Mesendoderm (in vitro differentiated cells): ENCODE results near the gene BPIFB3.
A peak's percentile ranks its signal among the peaks of the same experiment; 100 is the strongest.

Experiments used
- DNase-seq: peaks from one replicate; pipeline ENCODE4 v3.0.0; 2013
- H2AK5ac ChIP-seq: 2 replicates; pipeline ENCODE4 v1.6.1; 2013; ENCODE audit warnings: low read length, inconsistent platforms
- H2BK120ac ChIP-seq: 2 replicates; pipeline ENCODE4 v1.6.1; 2013; ENCODE audit warnings: low read depth, mild to moderate bottlenecking, low read length, moderate library complexity, mixed read lengths
- H2BK15ac ChIP-seq: replicated peaks from 2 replicates; pipeline ENCODE4 v1.6.1; 2013; ENCODE audit warnings: low read depth, mild to moderate bottlenecking, moderate library complexity
- H2BK5ac ChIP-seq: 2 replicates; pipeline ENCODE4 v1.6.1; 2013; ENCODE audit warnings: low read length, inconsistent platforms
- H3K18ac ChIP-seq: 2 replicates; pipeline ENCODE4 v1.6.1; 2013; ENCODE audit warnings: mild to moderate bottlenecking, low read length, mixed read lengths
- H3K23ac ChIP-seq: one replicate; pipeline ENCODE4 v1.6.1; 2013; ENCODE audit warnings: low read length
- H3K27ac ChIP-seq: 2 replicates; pipeline ENCODE4 v1.5.1; 2013; ENCODE audit warnings: low read depth, mild to moderate bottlenecking, inconsistent platforms, low read length, moderate library complexity
- H3K27me3 ChIP-seq: 2 replicates; pipeline ENCODE4 v1.6.1; 2013; ENCODE audit warnings: low read length, control low read depth, mild to moderate bottlenecking, inconsistent platforms; ENCODE audit not compliant: insufficient read depth, poor library complexity
- H3K36me3 ChIP-seq: 2 replicates; pipeline ENCODE4 v1.6.1; 2013; ENCODE audit warnings: low read length, inconsistent platforms; ENCODE audit not compliant: control insufficient read depth, insufficient read depth
- H3K4ac ChIP-seq: one replicate; pipeline ENCODE4 v1.6.1; 2013; ENCODE audit warnings: low read depth, mild to moderate bottlenecking, low read length, moderate library complexity
- H3K4me1 ChIP-seq: 2 replicates; pipeline ENCODE4 v1.6.1; 2013; ENCODE audit warnings: low read depth, low read length, inconsistent platforms; ENCODE audit not compliant: control insufficient read depth
- H3K4me2 ChIP-seq: 2 replicates; pipeline ENCODE4 v1.6.1; 2013; ENCODE audit warnings: low read length
- H3K4me3 ChIP-seq: 2 replicates; pipeline ENCODE4 v1.5.1; 2013; ENCODE audit warnings: mild to moderate bottlenecking, low read length
- H3K56ac ChIP-seq: one replicate; pipeline ENCODE4 v1.6.1; 2013; ENCODE audit warnings: low read length
- H3K79me1 ChIP-seq: 2 replicates; pipeline ENCODE4 v1.6.1; 2013; ENCODE audit warnings: low read length, inconsistent platforms
- H3K79me2 ChIP-seq: 2 replicates; pipeline ENCODE4 v1.6.1; 2013; ENCODE audit warnings: mild to moderate bottlenecking, low read length; ENCODE audit not compliant: control insufficient read depth, insufficient read depth
- H3K9ac ChIP-seq: 2 replicates; pipeline ENCODE4 v1.6.1; 2013; ENCODE audit warnings: low read length, inconsistent platforms
- H4K5ac ChIP-seq: one replicate; pipeline ENCODE4 v1.6.1; 2013; ENCODE audit warnings: low read length
- H4K8ac ChIP-seq: one replicate; pipeline ENCODE4 v1.6.1; 2013; ENCODE audit warnings: low read depth, mild to moderate bottlenecking, control low read depth, low read length, moderate library complexity
- WGBS: extraction: QIAGEN DNeasy Blood & Tissue Kit; methylation state at CpG from one replicate; pipeline ENCODE4 v1.1.7; 2013; ENCODE audit warnings: low lambda C conversion rate, missing lambda C conversion rate; ENCODE audit not compliant: insufficient coverage; ENCODE audit errors: extremely low coverage; 5-methylcytosine and 5-hydroxymethylcytosine counted together

Gene BPIFB3

DNA sequence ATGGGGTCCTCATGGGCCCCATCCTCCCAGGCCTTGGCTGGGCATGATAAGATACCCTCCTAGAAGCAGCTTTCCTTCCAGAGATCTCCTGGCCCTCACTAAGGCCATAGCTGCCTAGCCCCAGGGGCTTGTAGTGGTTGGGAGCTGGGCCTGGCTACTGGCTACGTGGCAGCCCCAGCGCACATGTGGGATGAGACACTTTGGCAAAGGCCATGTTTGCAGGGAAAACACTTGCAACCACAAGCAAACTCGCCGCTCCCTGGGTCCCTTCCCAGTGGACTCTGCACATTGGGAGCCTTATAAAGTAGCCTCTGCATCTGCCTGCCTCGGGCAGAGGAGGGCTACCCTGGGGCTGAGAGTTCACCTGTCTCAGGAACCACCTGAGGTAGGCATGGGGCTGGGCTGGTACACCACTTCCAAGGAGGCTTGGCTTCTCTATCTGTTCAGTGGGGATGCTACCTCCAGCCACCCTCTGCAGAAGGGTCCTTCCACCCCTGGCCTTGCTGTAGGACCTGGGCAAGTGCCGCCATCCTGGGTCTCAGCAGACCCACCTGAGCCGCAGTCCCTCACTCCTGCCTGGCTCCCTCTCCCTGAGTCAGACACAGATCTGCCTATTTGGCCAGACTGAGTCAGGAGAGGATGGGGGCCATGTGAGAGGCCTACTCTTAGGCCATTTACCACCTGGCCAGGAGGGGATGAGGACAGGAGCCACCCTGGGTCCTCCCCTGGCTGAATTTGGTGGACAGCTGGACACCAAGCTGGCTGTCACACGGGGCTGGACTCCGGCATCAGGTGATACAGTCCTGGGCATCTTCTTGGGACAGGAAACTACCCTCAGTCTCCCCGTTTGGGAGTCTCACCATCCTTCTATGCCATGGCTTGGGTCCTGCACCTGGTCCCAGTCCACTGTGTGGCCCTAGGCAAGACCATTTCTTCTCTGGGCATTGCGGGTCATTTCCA, 46.0 kb upstream of the BPIFB3 start, which contains the start of gene BPIFB2:
Gene BPIFB2, plus strand, starts transcription at position 329 of the 960 bp plus-strand sequence. CDS start 871 bp downstream, outside the sequence.
- Histone ChIP-seq H3K18ac (no peak within 1 kb of the TSS), H2BK15ac (no peak within 1 kb of the TSS), H2BK5ac (no peak within 1 kb of the TSS), H3K4me2 (no peak within 1 kb of the TSS), H4K5ac (no peak within 1 kb of the TSS), H3K79me2 (no peaks in the 10 kb centered on the region), H3K4me3 (no peak within 1 kb of the TSS), H3K4ac (no peak within 1 kb of the TSS), H3K27ac (no peak within 1 kb of the TSS), H3K4me1 (no peaks in the 10 kb centered on the region), H2AK5ac (peak within 1 kb of the TSS; percentile 37), H4K8ac (no peak within 1 kb of the TSS), H2BK120ac (no peak within 1 kb of the TSS), H3K27me3 (no peaks in the 10 kb centered on the region), H3K36me3 (no peaks in the 10 kb centered on the region), H3K79me1 (no peaks in the 10 kb centered on the region), H3K9ac (no peak within 1 kb of the TSS), H3K23ac (no peak within 1 kb of the TSS), H3K56ac (peak within 1 kb of the TSS; percentile 5)
- WGBS = no CpG with 5 or more reads among the region's 11 CpGs
- DNase-seq = no peak

DNA sequence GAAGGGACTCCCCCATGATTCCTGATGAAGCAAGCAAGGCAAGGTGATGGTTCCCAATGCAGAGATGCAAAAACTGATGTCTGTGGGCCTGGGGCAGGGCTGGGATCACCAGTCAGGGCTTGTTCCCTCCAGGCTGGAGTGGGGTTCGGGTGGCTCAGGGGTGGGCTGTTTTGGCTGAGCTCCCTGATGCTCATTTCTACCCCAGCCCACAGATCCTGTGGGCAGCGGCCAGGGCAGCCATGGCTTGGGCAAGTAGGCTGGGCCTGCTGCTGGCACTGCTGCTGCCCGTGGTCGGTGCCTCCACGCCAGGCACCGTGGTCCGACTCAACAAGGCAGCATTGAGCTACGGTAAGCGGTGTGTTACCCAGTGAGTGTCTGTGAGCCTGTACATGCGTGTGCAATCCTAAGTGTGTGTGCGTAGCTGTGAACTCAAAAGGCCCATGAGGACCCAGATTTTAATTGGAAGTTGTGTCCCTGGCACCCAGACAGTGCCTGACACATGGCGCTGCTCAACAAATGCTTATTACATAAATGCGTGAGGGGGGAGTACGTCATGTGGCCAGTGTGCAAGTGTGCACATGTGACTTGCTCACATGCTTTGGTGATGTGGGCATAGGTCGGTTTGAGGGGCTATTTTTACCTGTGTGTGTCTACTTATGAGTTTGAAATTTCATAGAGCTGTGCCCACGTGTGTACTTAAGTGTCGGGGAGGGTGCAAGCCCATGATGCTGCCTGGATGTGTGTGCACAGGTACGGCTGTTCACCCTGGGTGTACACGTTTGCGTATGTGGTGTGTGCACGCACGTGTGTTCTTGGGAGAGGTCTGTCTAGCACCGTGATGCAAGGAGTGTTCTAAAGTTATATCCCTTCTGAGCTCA, 45.1 kb upstream of the BPIFB3 start:
- Histone ChIP-seq H3K23ac (no peak overlapping the region), H3K56ac (no peak overlapping the region), H4K8ac (no peak overlapping the region), H3K18ac (no peak overlapping the region), H2BK5ac (no peak overlapping the region), H3K79me2 (no peaks in the 10 kb centered on the region), H3K27ac (no peak overlapping the region), H3K79me1 (no peaks in the 10 kb centered on the region), H2BK15ac (no peak overlapping the region), H3K4me2 (no peak overlapping the region), H4K5ac (no peak overlapping the region), H3K4ac (no peak overlapping the region), H2BK120ac (no peak overlapping the region), H3K4me1 (no peaks in the 10 kb centered on the region), H3K4me3 (no peak overlapping the region), H3K9ac (no peak overlapping the region), H2AK5ac (no peak overlapping the region), H3K36me3 (no peaks in the 10 kb centered on the region), H3K27me3 (no peaks in the 10 kb centered on the region)
- WGBS = no CpG with 5 or more reads among the region's 23 CpGs
- DNase-seq = no peak

DNA sequence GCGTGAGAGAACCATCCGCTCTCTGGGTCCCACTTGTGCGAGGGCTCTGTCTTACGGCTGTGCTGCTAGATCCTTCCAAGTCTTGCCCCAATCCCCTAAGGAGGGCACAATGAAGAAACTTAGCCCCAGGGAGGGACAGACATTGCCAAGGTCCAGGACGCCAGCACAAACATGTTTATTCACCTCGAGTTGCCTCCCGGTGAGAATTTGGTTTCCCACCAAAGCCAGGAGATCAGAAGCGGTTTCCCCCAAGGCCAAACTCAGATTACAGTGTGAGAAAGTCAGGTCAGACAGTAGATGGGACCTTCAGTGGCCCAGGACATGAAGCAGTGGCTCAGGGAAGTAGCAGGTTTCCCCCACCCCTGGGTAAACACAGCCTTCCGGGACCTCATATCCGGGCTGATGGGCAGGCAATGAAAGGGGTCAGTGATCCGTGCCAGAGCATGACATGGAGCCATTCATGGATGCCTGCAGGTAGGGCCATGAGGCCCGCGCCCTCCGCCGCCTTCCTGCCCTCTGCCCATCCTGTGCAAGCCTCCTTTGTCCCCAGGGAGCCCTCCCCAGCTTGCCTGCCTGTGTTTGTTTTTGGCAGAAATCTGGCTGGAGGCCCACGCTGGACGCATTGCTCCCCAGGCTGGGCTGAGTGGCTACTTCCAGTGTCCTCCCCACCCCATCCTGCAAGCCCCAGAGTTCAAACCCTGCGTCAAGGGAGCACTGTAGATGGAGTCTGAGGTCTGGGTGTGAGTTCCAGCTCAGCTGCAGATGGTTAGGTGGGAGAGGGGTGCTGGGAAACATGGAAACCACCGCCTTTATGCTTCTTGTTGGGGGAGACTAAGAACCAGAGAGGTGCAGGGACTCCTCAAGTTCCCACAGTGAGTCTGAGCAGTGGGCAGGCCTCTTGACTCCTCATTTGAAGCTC, 44.2 kb upstream of the BPIFB3 start:
- WGBS = no CpG with 5 or more reads among the region's 19 CpGs
- no peak overlapping the region for H3K27ac ChIP-seq
- H3K18ac ChIP-seq = no peak overlapping the region
- no peak overlapping the region for H2AK5ac ChIP-seq
- H3K79me1 ChIP-seq = no peaks in the 10 kb centered on the region
- H3K36me3 ChIP-seq = no peaks in the 10 kb centered on the region
- no peak overlapping the region for H3K4ac ChIP-seq
- H4K8ac ChIP-seq = no peak overlapping the region
- no peaks in the 10 kb centered on the region for H3K27me3 ChIP-seq
- no peak overlapping the region for H3K4me3 ChIP-seq
- H2BK15ac ChIP-seq = no peak overlapping the region
- DNase-seq = no peak
- H3K56ac ChIP-seq = peak overlapping the region; percentile 5
- H3K79me2 ChIP-seq = no peaks in the 10 kb centered on the region
- peaks cover 3% of the 10 kb centered on the region for H3K4me1 ChIP-seq
- no peak overlapping the region for H3K23ac ChIP-seq
- no peak overlapping the region for H2BK120ac ChIP-seq
- no peak overlapping the region for H3K4me2 ChIP-seq
- H2BK5ac ChIP-seq = no peak overlapping the region
- no peak overlapping the region for H4K5ac ChIP-seq
- no peak overlapping the region for H3K9ac ChIP-seq

DNA sequence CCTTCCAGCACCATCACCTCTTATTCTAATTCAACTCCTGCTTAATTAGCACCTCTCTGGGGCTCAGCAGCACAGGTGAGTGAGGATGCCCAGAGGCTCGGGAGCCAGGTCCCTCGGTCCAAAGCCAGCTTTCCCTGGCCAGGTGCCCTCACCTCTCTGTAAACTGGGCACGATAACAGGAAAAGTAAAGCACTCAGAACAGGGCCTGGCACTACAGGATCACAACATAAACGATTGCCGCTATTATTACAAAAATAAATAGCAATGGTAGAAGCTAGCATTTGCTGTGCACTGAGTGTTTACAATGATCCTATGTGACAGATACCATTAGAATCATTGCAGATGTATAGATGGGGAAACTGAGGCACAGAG, 43.6 kb upstream of the BPIFB3 start:
- H3K4me1 ChIP-seq = peaks cover 9% of the 10 kb centered on the region
- H3K23ac ChIP-seq = no peak overlapping the region
- no peak overlapping the region for H3K4me3 ChIP-seq
- H3K36me3 ChIP-seq = no peaks in the 10 kb centered on the region
- H3K79me1 ChIP-seq = no peaks in the 10 kb centered on the region
- H3K18ac ChIP-seq = no peak overlapping the region
- no CpG with 5 or more reads among the region's 5 CpGs for WGBS
- no peak overlapping the region for H3K4me2 ChIP-seq
- no peak overlapping the region for H4K8ac ChIP-seq
- no peak overlapping the region for H2BK120ac ChIP-seq
- no peak for DNase-seq
- no peaks in the 10 kb centered on the region for H3K27me3 ChIP-seq
- no peak overlapping the region for H2BK5ac ChIP-seq
- no peak overlapping the region for H4K5ac ChIP-seq
- no peak overlapping the region for H3K9ac ChIP-seq
- no peak overlapping the region for H3K27ac ChIP-seq
- H3K56ac ChIP-seq = no peak overlapping the region
- H2BK15ac ChIP-seq = no peak overlapping the region
- H3K79me2 ChIP-seq = no peaks in the 10 kb centered on the region
- no peak overlapping the region for H2AK5ac ChIP-seq
- no peak overlapping the region for H3K4ac ChIP-seq

DNA sequence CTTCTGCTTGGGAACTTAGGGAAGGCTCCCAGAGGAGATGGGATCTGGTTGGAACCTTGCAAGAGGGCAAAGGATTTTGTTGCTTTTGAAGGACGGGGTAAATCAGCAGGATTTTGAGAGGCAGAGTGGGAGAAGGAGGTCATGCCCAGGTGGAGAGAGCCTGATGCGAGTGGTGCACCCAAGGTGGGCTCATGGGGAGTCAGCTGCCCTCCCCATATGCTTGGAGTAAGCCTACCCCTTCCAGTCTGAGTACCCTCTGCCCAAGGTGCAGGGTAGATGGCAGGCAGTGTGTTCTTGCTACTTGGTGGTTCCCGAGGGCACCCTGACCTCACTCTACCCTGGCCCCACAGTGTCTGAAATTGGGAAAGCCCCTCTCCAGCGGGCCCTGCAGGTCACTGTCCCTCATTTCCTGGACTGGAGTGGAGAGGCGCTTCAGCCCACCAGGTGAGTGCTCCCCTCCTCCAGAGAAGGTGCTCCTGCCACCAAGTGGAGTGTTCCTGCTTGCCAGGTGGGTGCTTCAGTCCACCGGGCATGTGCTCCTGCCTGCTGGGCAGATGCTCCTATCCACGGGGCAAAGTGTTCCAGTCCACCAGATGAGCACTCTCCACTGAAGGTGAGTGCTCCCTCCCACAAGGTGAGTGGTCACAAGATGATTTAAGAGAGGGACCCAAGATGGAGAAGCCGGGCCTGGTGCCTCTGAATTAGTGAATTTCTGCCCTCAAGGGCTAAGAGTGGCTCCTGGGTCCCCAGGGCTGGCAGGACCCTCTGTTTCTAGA, 42.8 kb upstream of the BPIFB3 start:
- Histone ChIP-seq H3K23ac (no peak overlapping the region), H2AK5ac (no peak overlapping the region), H3K18ac (no peak overlapping the region), H3K36me3 (no peaks in the 10 kb centered on the region), H4K8ac (no peak overlapping the region), H2BK15ac (no peak overlapping the region), H3K27me3 (no peaks in the 10 kb centered on the region), H3K79me1 (no peaks in the 10 kb centered on the region), H2BK5ac (no peak overlapping the region), H3K4ac (no peak overlapping the region), H3K79me2 (no peaks in the 10 kb centered on the region), H3K27ac (no peak overlapping the region), H3K4me3 (no peak overlapping the region), H4K5ac (no peak overlapping the region), H3K9ac (no peak overlapping the region), H3K56ac (no peak overlapping the region), H2BK120ac (no peak overlapping the region), H3K4me1 (peaks cover 9% of the 10 kb centered on the region), H3K4me2 (no peak overlapping the region)
- no peak for DNase-seq
- WGBS = no CpG with 5 or more reads among the region's 8 CpGs
